ENCODE measurements around the gene EEPD1. TPM values are rescaled to one million over a fixed set of nuclear protein-coding genes. Genes with fewer than 3 reads are reported as not detected.

Gene EEPD1
- total and polyA plus RNA-seq, 2 donors (not counting 3 experiments of a cell fraction or from before 2014, with no cell fraction given): 0.40 to 0.42 TPM

- Histone ChIP-seq H3K27me3 (ENCODE audit: control insufficient read depth in 2 of 2, insufficient read depth in 2 of 2, low read length in 2 of 2) (peaks cover 0 to 3% of the 10 kb centered on the region in 2 experiments), H3K9me3 (replicated peaks; ENCODE audit: control insufficient read depth, insufficient read depth, low read length) (no peaks in the 10 kb centered on the region), H3K36me3 (ENCODE audit: control insufficient read depth in 2 of 2, extremely low read depth in 1 of 2, insufficient read depth in 2 of 2, low read length in 2 of 2) (no peaks in the 10 kb centered on the region), H2AFZ (ENCODE audit: low read depth, low read length) (no peak overlapping the region), H3K4me2 (ENCODE audit: insufficient read depth, low read length) (no peak overlapping the region), H3K9me1 (replicated peaks; ENCODE audit: control insufficient read depth, extremely low read depth, insufficient read depth, low read length) (no peaks in the 10 kb centered on the region), H3K4me1 (ENCODE audit: control insufficient read depth, extremely low read depth, insufficient read depth, low read length) (peaks cover 5% of the 10 kb centered on the region), H3K27ac (ENCODE audit: insufficient read depth, low read depth, low read length) (no peak overlapping the region), H3K79me2 (ENCODE audit: control insufficient read depth, insufficient read depth, low read length) (no peaks in the 10 kb centered on the region), H3K4me3 (replicated peaks in 1 of 3; ENCODE audit: insufficient read depth in 1 of 3, low read depth in 1 of 3, low read length in 3 of 3) (no peak overlapping the region), H3K9ac (replicated peaks; ENCODE audit: extremely low read depth, insufficient read depth, low read length) (no peak overlapping the region), H4K20me1 (replicated peaks; ENCODE audit: control insufficient read depth, extremely low read depth, insufficient read depth, low read length) (no peaks in the 10 kb centered on the region)
- DNase-seq (ENCODE audit: low read depth, low spot score) (no peak), FAIRE-seq (no peak)
- no peak for TF ChIP-seq POLR2A (IDR thresholded peaks at IDR 0.05; ENCODE audit: low read depth, low read length)
- TF ChIP-seq JUN (IDR thresholded peaks at IDR 0.05; ENCODE audit: borderline replicate concordance, insufficient read depth, insufficient read length, low read depth): no peak
- TF ChIP-seq MAX (IDR thresholded peaks at IDR 0.05; ENCODE audit: insufficient read depth, insufficient read length): no peak
- no peak for TF ChIP-seq POLR2AphosphoS5 (IDR thresholded peaks at IDR 0.05; ENCODE audit: insufficient read depth, low read depth, low read length)
- no peak for TF ChIP-seq EZH2 (IDR thresholded peaks at IDR 0.05; ENCODE audit: borderline replicate concordance, low read depth, low read length, severe bottlenecking)
- TF ChIP-seq FOS (IDR thresholded peaks at IDR 0.05; ENCODE audit: borderline replicate concordance, insufficient read depth, low read length): no peak
- no peak for TF ChIP-seq GATA2 (IDR thresholded peaks at IDR 0.05; ENCODE audit: insufficient read depth, insufficient read length, low read depth, low read length)
- no peak for TF ChIP-seq MYC (IDR thresholded peaks at IDR 0.05; ENCODE audit: low read depth, low read length)
- TF ChIP-seq CTCF (IDR thresholded peaks at IDR 0.05; ENCODE audit: extremely low read depth in 1 of 2, insufficient read depth in 1 of 2, low read depth in 1 of 2, low read length in 2 of 2): no peak
- ChIA-PET POLR2A (no interaction called here), CTCF (no interaction called here)
- BruUV-seq (replicated peaks): no TSS peak
- dilution Hi-C loops (cut with MboI; ENCODE audit: extremely low pct_ligation_motif_present, low sequenced_read_pairs) (no loop called here), intact Hi-C loops (cut with micrococcal nuclease) (no loop called here)
Observed at GRCh38 chr7:36310897-36311296, 157.8 kb downstream of the EEPD1 start.
